Iris pigment epithelial cell (primary cell): Measurements from ENCODE around the gene SPOUT1.
"Not testable (repeated sequence)": the region's sequence is repeated elsewhere in the genome, so short reads cannot be mapped to it uniquely, and the experiment has no call there.

ENCODE experiments used
- DNase-seq: peaks from one replicate; pipeline ENCODE4 v3.0.0-alpha.2; 2011; ENCODE audit warnings: low read depth

The SPOUT1 gene

GRCh38 chr9:128829477-128830251, at the start of gene SPOUT1:
SPOUT1 (minus strand) TSS chr9:128829794; CDS start chr9:128829780, 14 bp downstream.
- peak; percentile 90 for DNase-seq

GRCh38 chr9:128877852-128878251, 48.3 kb upstream of the SPOUT1 start:
- DNase-seq = no peak

- not testable (repeated sequence) for DNase-seq
Measured at GRCh38 chr9:128870941-128871265, 41.3 kb upstream of the SPOUT1 start.

- DNase-seq = no peak
Measured at GRCh38 chr9:128870128-128870940, 40.7 kb upstream of the SPOUT1 start.

- DNase-seq = peak; percentile 44
Measured at GRCh38 chr9:128863647-128864046, 34.1 kb upstream of the SPOUT1 start.

GRCh38 chr9:128862401-128862851, 32.8 kb upstream of the SPOUT1 start:
- no peak for DNase-seq

- no peak for DNase-seq
Measured at GRCh38 chr9:128861501-128861900, 31.9 kb upstream of the SPOUT1 start.

GRCh38 chr9:128860937-128861336, 31.3 kb upstream of the SPOUT1 start:
- no peak for DNase-seq

GRCh38 chr9:128858476-128858875, 28.9 kb upstream of the SPOUT1 start:
- not testable (repeated sequence) for DNase-seq

- DNase-seq = not testable (repeated sequence)
Measured at GRCh38 chr9:128854454-128854853, 24.9 kb upstream of the SPOUT1 start.

- DNase-seq = not testable (repeated sequence)
Measured at GRCh38 chr9:128852646-128853045, 23.1 kb upstream of the SPOUT1 start.

GRCh38 chr9:128851779-128852600, 22.4 kb upstream of the SPOUT1 start:
- DNase-seq = peak; percentile 52

- not testable (repeated sequence) for DNase-seq
Measured at GRCh38 chr9:128851024-128851423, 21.4 kb upstream of the SPOUT1 start.

- DNase-seq = no peak
Measured at GRCh38 chr9:128847803-128848202, 18.2 kb upstream of the SPOUT1 start.

- no peak for DNase-seq
Measured at GRCh38 chr9:128846680-128847030, 17.1 kb upstream of the SPOUT1 start.

- no peak for DNase-seq
Measured at GRCh38 chr9:128845186-128845931, 15.8 kb upstream of the SPOUT1 start.

GRCh38 chr9:128843171-128843570, 13.6 kb upstream of the SPOUT1 start:
- not testable (repeated sequence) for DNase-seq

GRCh38 chr9:128841694-128842492, 12.3 kb upstream of the SPOUT1 start:
- DNase-seq = no peak

GRCh38 chr9:128840524-128840923, 10.9 kb upstream of the SPOUT1 start:
- no peak for DNase-seq

- DNase-seq = no peak
Measured at GRCh38 chr9:128838338-128838737, 8.7 kb upstream of the SPOUT1 start.
